GM21526 (cell line): Measurements from ENCODE around the gene DCAF4.
"Not testable (repeated sequence)": the region's sequence is repeated elsewhere in the genome, so short reads cannot be mapped to it uniquely, and the experiment has no call there.

Experiments
- ATAC-seq: cut with Tn5 transposase; IDR thresholded peaks from one replicate; pipeline ENCODE4 v1.9.1; 2021; ENCODE audit warnings: moderate library complexity; ENCODE audit not compliant: unreplicated experiment, low FRiP score

The DCAF4 gene

DNA sequence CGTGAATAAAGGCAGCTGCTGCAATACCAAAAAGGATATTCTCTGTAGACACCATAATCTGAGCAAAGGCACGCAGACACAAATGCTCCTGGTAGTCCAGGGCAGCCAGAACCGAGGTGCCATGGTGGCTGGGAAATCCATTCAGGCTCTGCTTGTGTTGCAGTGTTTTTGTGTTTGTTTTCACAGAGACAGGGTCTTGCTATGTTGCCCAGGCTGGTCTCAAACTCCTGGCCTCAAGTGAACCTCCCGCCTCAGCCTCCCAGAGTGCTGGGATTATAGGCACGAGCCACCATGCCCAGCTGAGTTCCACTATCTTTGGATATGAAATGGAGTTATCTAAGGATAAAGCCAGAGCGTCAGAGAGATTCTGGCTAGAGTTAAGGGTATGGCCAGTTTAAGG lies 39.8 kb downstream of the DCAF4 start:
- no peak for ATAC-seq

DNA sequence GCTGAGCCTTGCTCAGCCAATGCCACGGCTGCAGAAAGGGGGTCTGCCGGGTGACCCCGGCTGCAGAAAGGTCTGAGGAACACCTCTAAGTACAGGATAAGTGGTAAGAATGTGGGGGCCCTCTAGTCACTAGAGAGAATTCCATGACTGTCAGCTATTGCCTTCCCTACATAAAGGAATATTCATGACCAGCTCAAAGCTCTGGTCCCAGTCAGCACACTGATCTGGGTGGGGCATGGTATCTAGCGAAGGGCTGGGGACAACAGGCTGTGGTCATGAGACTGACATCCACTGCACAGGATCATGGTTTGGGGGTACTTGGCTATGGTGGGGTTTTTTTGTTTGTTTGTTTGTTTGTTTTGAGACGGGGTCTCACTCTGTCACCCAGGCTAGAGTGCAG lies 42.1 kb downstream of the DCAF4 start:
- no peak for ATAC-seq

DNA sequence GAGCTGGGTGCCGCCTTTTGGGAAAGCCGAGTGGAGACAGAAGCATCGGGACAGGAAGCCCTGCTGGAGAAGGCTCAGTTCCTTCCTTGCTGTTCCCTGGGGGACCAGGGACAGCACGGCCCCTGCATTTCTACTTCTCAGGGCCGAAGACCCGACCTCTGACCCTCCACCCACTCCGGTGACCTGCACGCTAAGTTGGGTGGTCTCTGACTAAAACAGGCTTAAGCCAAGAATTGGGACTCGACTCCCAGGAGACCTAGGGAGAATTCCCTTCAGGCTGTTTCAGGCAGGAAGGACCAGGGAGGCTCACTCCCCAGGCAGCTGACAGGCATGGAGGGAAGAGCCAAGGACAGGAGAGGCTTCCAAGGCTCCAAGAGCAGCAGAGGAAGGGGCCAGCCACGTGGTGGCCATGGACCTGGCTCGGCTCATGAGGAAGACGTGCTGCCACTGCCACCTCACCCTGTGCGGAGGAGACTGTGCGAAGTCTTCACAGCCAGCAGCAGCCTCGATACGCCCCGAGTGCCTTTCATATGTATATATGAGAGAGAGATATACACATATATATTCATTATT lies 43.9 kb downstream of the DCAF4 start:
- ATAC-seq = no peak

DNA sequence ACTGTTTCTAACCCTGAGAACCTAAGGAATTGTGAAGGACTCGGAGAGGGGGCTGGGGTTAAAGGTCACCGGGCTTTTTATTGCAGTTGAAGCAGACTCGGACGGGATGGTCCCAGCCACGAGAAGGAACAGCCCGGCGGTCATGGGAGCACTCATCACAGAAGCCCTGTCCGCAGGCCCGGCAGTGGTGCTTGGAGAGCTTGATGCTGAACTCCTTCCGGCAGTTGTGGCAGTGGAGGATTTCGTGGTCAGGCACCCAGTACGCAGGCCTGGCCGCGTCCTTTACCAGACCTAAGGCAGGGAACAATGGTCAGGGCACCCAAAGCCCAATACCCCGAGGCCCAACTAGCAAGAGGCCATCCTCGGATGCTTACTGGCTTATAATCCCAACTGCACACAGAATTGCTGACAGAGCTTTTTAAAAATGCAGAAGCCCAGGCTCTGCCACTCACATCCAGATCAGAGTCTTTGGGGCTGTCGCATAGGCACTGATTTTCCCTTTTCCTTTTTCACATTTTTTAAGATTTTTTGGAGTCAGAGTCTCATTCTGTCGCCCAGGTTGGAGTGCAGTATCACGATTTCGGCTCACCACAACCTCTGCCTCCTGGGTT lies 44.7 kb downstream of the DCAF4 start:
- ATAC-seq = no peak

DNA sequence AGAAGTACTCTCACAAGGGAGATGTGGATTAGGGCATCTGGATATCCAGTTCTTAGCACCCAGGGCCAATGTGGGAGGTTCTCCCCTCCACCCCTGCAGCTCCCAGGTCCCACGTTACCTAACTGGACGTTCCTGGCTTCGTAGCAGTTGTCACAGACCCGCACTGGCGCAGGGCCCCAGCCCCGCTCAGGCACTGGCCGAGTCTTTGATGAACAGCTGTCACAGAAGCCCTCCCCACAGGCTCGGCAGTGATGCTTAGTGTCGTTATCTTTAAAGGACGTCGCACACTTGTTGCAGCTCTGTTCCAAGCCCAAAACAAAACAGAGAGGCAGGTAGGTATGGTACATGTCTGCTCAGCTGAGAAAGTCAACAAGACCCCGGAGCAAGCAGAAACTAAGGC lies 48.4 kb downstream of the DCAF4 start:
- no peak for ATAC-seq

DNA sequence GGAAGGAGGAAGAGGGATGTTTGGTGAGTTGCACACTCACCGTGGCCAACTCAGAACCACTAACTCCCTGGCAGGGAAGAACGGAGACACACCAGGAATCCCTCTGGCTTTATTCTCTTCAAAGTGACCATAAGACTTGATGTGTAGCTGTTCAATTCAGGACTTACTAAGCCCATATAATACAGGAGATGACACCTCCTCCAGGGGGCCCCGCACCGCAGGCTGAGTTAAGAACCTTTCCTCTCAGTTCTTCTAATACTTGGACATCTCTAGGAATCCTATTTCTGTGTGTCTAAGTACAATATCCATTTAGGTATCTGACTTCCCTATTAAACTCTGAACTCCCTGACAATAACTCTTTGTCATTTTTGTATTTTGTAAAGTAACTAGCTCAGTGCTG lies 49.5 kb downstream of the DCAF4 start:
- no peak for ATAC-seq

DNA sequence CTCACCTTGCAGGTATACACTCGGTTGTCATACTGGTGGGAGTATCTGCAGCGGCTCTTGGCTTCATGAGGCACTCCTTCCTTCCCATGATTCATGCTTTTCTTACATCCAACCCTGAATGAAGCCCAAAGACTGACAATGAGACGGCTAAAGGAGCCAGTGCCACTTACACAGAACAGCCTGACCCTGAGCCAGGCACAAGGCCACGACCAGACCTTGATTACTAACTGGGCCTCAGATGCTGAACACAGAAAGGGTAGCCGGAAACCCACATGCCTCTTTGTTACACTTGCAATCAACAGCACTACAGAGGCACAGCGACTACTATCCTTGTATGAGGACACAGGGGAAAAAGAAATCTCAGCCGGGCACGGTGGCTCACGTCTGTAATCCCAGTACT lies 52.6 kb downstream of the DCAF4 start:
- ATAC-seq = no peak

DNA sequence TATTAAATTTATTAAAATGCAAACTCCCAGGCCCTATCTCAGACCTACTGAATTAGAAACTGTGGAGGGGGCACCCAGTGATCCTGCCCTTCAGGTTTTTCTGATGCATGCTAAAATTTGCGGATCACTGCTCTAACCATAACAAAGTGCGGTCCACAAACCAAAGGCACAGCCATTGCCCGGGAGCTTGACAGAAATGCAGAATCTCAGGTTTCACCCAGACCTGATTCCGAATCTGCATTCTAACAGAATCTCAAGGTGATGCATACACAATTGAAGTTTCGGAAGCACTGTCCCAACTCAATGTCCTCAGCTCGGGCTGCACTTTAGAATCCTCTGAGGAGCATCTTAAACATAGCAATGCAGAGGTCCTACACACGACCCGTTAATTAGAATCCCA lies 54.6 kb downstream of the DCAF4 start:
- no peak for ATAC-seq

DNA sequence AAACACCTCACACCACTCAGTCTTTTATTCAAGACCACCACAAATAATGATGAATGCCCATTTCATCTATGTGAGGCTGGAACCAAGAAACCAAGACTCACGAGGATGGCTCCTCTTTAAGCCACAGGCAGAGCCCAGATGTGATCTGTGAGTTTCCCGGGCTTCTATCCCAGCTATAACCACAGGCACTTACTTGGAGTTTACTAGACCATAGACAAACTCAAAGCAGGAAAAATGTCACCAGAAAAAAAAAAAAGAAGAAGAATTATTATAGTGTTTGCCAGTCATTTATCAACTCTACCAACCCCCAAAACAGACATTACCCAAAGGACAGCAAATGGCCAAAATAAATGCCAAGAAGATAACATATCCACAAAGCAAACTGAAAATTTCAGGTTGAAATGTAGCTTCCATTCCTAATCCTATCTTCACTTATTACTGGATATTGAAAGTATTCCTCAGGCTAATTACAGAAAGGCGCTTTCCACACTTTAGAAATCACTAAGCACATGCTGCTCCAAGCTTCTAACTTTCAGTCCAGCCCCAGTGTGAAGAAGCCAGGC lies 56.0 kb downstream of the DCAF4 start:
- no peak for ATAC-seq

DNA sequence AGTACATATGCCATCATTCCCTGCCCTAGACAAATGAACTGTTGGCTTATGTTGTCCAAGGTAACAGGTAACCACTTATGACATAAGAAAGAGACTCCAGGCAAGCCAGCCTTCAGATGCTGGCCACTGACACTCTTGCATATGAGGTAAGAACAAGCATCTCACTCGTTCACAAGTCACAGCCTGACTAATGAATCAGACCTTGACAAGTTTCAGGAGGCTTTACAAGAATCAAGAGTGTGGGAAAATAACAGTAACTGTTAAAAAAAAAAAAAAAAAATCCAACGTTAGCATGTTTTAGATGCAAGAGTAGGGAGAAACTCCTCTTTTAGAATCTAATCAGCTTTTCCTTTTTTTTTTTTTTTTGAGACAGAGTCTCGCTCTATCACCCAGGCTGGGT lies 60.0 kb downstream of the DCAF4 start:
- ATAC-seq = no peak

DNA sequence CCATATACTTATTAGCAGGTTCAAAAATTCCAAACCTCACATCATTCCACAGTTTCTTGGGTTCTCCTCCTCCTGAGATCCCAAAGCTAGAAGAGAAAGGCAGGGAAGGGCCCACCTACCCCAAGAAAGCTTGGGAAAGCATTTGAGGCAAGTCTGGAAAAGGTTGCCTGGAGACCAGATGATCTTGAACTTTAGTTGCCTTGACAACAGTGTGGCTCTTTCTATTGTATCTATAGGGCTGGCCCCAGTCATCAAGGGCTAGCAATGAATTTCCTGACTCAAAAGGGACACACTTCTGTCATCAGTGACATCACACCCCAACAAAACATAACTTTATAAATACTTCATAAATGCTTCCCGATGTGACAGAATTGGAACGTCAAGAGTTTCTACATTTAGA lies 60.6 kb downstream of the DCAF4 start:
- no peak for ATAC-seq

DNA sequence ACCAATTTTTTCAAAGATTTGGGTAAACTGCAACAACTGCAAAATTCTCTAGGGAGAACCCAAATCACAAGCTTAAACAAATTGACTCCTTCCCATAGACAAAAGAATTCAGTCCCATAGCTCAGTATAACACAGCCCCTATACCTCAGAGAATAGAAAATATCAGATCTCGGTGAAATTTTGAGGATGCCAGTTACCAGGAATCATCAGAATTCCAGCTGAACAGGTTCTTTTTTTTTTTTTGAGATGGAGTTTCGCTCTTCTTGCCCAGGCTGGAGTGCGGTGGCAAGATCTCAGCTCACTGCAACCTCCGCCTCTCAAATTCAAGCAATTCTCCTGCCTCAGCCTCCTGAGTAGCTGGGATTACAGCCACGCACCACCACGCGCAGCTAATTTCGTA lies 63.9 kb downstream of the DCAF4 start:
- ATAC-seq = no peak

DNA sequence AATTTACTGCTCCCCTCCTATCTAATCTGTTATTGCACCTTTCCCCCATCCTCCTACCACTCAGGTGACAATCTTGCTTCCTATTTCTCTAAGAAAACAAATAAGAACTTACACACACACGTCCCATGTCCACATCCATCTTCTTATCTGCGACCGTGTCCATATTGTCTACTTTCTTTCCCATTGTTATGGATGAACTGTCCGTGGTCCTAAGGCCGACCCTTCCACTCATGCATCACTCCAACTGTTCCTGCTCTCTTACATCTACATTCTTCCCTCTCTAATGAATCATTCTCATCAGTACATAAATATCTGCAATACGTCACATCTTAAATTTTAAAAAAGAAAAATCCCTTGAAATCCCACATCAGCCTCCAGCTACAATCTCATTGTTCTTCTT lies 70.7 kb downstream of the DCAF4 start:
- ATAC-seq = no peak

DNA sequence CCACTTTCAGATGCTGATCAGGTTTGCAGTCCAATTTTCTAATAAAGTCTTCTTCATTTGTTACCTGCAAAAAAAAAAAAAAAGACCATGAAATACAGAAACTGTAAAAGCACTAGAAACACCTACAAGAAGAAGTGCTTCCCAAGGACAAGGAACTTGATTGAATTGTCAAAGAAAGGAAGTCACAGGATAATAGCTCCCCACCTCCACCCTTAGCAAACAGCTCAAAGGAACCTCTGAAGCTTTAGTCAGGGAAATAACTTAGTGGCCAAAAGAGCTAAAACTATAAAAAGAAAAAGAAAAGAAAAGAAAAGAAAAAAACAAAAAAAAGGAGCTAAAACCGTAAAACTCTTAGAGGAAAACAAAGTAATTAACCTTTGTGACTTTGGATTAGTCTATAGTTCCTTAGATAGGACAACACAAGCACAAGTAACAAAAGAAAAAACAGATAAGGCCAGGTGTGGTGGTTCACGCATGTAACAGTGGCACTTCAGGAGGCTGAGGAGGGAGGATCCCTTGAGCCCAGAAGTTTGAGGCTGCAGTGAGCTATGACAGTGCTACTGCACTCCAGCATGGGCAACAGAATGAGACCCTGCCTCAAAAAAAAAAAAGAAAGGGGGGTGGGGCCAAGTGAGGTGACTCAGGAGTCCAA lies 72.1 kb downstream of the DCAF4 start:
- no peak for ATAC-seq

DNA sequence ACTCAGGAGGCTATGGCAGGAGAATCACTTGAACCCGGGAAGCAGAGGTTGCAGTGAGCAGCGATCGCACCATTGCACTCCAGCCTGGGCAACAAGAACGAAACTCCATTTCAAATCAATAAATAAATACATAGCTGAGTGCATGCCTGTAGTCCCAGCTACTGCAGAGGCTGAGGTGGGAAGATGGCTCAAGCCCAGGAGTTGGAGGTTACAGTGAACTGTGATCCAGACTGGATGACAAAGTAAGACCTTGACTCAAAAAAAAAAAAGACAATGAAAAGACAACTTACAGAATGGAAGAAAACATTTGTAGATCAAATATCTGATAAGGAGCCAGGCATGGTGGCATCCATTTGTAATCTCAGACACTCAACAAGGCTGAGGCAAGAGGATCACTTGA lies 73.1 kb downstream of the DCAF4 start:
- ATAC-seq = no peak

DNA sequence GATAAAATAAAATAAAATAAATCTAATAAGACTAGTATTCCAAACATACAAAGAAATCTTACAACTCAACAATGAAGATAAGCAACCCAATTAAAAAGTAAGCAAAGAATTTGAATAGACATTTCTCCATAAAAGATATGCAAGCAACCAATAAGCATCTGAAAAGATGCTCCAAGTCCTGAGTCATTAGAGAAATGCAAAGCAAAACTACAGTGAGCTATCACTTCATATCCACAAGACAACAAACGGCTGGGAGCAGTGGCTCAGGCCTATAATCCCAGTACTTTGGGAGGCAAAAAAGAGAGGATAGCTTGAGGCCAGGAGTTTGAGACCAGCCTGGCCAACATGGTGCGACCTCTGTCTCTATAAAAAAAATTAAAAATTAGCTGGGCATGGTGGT lies 73.8 kb downstream of the DCAF4 start:
- no peak for ATAC-seq

DNA sequence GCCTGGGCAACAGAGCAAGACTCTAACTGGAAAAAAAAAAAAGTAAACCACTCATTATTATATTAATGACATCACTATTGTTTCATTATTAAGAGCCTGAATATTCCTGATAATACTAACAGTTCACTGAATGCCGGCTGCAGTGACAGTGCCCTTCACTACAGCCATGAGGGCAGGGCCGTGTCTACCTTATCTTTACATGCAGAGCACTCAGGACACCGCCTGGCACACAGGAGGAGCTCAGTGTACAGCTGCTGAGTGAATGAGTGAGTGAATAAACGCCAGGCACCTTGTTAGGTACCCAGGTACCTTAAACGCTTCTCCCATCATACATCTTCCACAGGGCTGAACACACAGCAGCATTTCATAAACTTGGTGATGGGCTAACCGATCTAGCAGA lies 77.4 kb downstream of the DCAF4 start:
- no peak for ATAC-seq

DNA sequence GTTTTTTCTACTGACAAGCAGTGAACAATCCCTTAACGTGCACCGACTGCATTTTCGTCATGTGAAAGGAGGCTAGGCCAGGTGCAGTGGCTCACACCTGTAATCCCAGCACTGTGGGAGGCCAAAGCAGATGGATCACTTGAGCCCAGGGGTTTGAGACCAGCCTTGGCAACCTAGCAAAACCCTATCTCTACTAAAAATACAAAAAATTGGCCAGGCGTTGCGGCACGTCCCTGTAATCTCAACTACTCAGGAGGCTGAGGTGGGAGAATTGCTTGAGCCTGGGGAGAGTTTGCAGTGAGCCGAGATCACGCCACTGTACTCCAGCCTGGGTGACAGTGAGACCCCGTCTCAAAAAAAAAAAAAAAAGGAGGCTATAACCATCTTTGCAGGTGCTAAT lies 78.4 kb downstream of the DCAF4 start:
- ATAC-seq = not testable (repeated sequence)

DNA sequence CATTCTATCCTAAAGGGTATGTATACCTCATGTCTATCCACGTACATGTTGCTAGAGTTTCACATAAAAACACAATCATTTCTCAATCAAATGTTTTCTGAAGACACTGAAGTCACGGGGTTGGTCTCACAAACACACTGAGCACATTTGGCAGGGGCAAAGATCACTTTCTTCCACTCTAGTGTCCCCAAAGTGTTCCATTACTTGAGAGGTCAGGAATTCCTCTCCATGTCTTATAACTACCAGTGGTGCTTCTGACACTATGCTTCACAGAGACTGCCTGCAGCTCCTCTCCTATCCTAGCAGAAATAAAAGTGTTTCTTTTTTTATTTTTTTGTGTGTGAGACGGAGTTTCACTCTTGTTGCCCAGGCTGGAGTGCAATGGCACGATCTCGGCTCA lies 81.6 kb downstream of the DCAF4 start:
- ATAC-seq = no peak

DNA sequence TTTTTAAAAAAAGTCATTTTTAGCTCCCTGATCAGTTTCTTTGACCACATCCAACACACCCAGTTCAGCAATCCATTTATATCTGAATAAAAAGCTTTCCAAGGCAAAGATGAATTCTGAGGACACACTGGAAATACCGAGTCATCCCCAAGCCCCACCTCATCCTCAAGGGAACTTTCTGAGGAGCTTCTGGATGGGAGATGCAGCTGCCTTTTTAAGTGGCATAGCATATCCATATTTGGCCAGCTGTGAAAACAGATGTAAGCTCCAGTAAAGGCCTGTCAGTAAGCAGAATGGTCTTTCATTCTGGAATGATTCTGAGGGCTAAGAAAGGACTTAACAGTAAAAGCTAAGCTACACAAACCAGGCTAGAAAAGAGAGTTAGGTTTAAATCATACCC lies 82.2 kb downstream of the DCAF4 start:
- ATAC-seq = no peak
